Tibial nerve (tissue), 4 donors: ENCODE data around the gene ARID3A.

Source experiments
- CTCF ChIP-seq, 5 experiments: fragments of 200-600 bp in 3 of 5; fragments of 450-650 bp in 2 of 5; sonication (generic) in 3 of 5; IDR thresholded peaks; one replicate each; pipeline ENCODE4 v1.5.1; 2016 to 2019; ENCODE audit warnings: antibody characterized with exemption in 5 of 5, mild to moderate bottlenecking in 3 of 5, moderate library complexity in 2 of 5
- EP300 ChIP-seq, 2 donors: sonication (generic); formaldehyde crosslinking; IDR thresholded peaks; one replicate each; pipeline ENCODE4 v1.6.1; 2017; ENCODE audit warnings: antibody characterized with exemption in 2 of 2, mild to moderate bottlenecking in 1 of 2
- POLR2A ChIP-seq, 2 donors: fragments of 450-650 bp; IDR thresholded peaks; one replicate each; pipeline ENCODE4 v1.6.1; 2017; ENCODE audit warnings: antibody characterized with exemption in 2 of 2, mild to moderate bottlenecking in 2 of 2, moderate library complexity in 2 of 2

- TF ChIP-seq EP300 (IDR thresholded peaks at IDR 0.05) (no peak), CTCF (IDR thresholded peaks at IDR 0.05) (no peak), POLR2A (IDR thresholded peaks at IDR 0.05) (no peak)
These were observed 7.7 kb upstream of the ARID3A start for GRCh38 chr19:918152-918437.
